ENCODE data around the gene IDH3B. TPM values are rescaled to one million over a fixed set of nuclear protein-coding genes. Genes with fewer than 3 reads are reported as not detected.

IDH3B gene
- total RNA-seq, 1 experiment from 2014 or later: 135 TPM

- Histone ChIP-seq H3K36me3 (ENCODE audit: control insufficient read depth, insufficient read depth, low read length) (no peaks in the 10 kb centered on the region), H3K4me3 (ENCODE audit: low read depth in 2 of 2, low read length in 2 of 2) (no peak overlapping the region), H3K27me3 (ENCODE audit: control insufficient read depth, insufficient read depth, low read length) (no peaks in the 10 kb centered on the region), H3K27ac (ENCODE audit: low read length) (no peak overlapping the region), H3K4me1 (ENCODE audit: control insufficient read depth, insufficient read depth, low read length) (no peaks in the 10 kb centered on the region; the same call in 1 of the 2 replicates), H3K9me3 (ENCODE audit: control insufficient read depth, insufficient read depth, low read depth, low read length) (no peaks in the 10 kb centered on the region)
- no TSS peak for BruUV-seq (replicated peaks)
- DNase-seq (ENCODE audit: low read depth, low spot score) (no peak), ATAC-seq (no peak)
- ChIA-PET CTCF (no interaction called here), POLR2A (no interaction called here)
- TF ChIP-seq REST (IDR thresholded peaks at IDR 0.05; ENCODE audit: insufficient read depth in 1 of 2, low read depth in 2 of 2, low read length in 1 of 2) (no peak), SIN3A (IDR thresholded peaks at IDR 0.05; ENCODE audit: borderline replicate concordance, insufficient read depth, low read depth, low read length) (no peak), POLR2AphosphoS5 (IDR thresholded peaks at IDR 0.05; ENCODE audit: low read depth, low read length) (no peak), CTCF (IDR thresholded peaks at IDR 0.05) (no peak), TCF7L2 (IDR thresholded peaks at IDR 0.05; ENCODE audit: low read depth, low read length) (no peak)
- intact Hi-C loops (cut with micrococcal nuclease; ENCODE audit: unreplicated experiment) (no loop called here), in situ Hi-C loops (cut with HindIII; ENCODE audit: low pct_unique_long_range_greater_than_20kb, low sequenced_read_pairs) (no loop called here)
Measured at GRCh38 chr20:2698186-2698817, 34.3 kb upstream of the IDH3B start.

- Histone ChIP-seq H3K4me1 (ENCODE audit: control insufficient read depth, insufficient read depth, low read length) (no peaks in the 10 kb centered on the region; the same call in 1 of the 2 replicates), H3K27me3 (ENCODE audit: control insufficient read depth, insufficient read depth, low read length) (no peaks in the 10 kb centered on the region), H3K9me3 (ENCODE audit: control insufficient read depth, insufficient read depth, low read depth, low read length) (no peaks in the 10 kb centered on the region), H3K36me3 (ENCODE audit: control insufficient read depth, insufficient read depth, low read length) (no peaks in the 10 kb centered on the region), H3K27ac (ENCODE audit: low read length) (no peak overlapping the region), H3K4me3 (ENCODE audit: low read depth in 2 of 2, low read length in 2 of 2) (no peak overlapping the region)
- CTCF ChIA-PET: no interaction called here
- POLR2A ChIA-PET: no interaction called here
- BruUV-seq (replicated peaks): no TSS peak
- DNase-seq (ENCODE audit: low read depth, low spot score): no peak
- intact Hi-C loops (cut with micrococcal nuclease; ENCODE audit: unreplicated experiment): no loop called here
- in situ Hi-C loops (cut with HindIII; ENCODE audit: low pct_unique_long_range_greater_than_20kb, low sequenced_read_pairs): no loop called here
- TF ChIP-seq CTCF (IDR thresholded peaks at IDR 0.05) (no peak), REST (IDR thresholded peaks at IDR 0.05; ENCODE audit: insufficient read depth in 1 of 2, low read depth in 2 of 2, low read length in 1 of 2) (no peak)
- ATAC-seq: no peak
Measured at GRCh38 chr20:2697768-2698167, 33.8 kb upstream of the IDH3B start.

Data from Panc1 (cell line).